Hematopoietic multipotent progenitor cell treated with erythropoietin and hydrocortisone succinate and interleukin-3 and kit ligand, for 4 days (in vitro differentiated cells): Measurements from ENCODE around the gene AGXT2.
"Not testable (repeated sequence)": the region's sequence is repeated elsewhere in the genome, so short reads cannot be mapped to it uniquely, and the experiment has no call there.

Experiments
- DNase-seq: peaks from one replicate; pipeline ENCODE4 v3.0.0-alpha.2; 2015

The AGXT2 gene

DNA sequence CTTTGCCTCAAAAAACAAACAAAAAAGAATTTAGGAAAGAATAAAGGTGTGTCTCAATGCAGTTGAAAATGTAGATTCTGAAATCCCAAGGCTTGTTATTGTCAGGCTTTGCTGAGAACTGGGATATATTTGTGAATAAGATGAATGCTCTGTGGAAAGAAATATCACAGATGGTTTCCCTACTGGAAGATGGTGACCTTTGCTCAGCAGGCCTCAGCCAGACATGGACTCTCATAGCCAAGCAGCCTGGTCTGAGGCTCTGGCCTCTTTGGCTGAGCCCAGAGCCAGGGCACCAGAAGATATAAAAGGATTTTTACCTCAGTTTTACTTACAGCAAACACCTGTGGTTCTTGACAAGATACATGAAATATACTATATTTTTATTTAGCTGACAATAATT lies 37.1 kb downstream of the AGXT2 start:
- no peak for DNase-seq

DNA sequence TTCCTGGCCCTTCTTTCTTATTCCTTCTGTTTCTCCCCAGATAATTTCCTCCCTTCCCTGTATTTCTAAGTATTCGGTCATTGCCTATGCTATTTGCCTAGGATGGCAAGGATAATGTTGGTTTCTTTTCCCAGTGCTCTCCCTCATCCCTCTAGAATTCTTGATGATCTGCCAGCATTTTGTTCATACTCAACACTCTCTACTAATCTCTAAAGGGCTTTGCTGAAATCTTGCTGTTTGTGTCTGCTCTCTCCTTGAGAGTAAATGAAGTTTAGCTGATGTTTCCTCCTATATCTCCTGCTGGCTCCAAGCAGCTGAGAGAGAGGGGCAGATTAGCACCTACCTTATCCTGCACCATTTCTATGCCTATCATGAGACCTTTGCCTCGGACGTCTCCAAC lies 38.1 kb downstream of the AGXT2 start:
- no peak for DNase-seq

DNA sequence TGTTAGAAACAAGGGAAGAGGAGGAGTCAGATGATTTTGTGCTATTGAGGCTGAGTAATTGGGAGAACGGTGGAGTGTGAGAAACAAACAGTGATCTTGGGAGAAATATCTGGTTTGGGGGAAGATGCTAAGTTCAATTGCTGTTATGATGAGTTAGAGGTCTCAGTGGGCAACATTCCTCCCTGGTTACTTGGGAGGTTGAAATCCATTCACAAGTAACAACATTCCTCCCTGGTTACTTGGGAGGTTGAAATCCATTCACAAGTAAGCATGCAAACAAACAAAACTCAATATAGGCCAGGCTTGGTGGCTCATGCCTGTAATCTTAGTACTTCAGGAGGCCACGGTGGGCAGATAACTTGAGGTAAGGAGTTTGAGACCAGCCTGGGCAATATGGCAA lies 38.7 kb downstream of the AGXT2 start:
- DNase-seq, result no peak

DNA sequence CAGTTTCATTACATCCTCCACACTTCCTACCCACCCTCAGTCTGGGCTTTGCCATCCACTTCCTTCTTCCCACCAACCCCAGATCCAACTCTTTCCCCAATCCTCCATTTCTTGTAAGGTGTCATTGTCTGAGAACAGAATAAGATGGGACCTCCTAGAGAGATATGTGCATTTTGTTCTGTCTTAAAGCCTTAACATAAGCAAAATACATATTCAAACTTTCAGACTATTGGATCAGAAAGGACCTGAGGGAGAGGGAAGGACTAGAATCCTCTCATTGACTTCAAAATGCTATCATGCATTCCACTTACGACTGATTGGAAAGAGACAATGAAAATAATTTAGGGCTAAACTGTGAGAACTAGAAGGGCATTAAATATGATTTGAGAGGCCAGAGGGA lies 43.0 kb downstream of the AGXT2 start:
- DNase-seq, result no peak

DNA sequence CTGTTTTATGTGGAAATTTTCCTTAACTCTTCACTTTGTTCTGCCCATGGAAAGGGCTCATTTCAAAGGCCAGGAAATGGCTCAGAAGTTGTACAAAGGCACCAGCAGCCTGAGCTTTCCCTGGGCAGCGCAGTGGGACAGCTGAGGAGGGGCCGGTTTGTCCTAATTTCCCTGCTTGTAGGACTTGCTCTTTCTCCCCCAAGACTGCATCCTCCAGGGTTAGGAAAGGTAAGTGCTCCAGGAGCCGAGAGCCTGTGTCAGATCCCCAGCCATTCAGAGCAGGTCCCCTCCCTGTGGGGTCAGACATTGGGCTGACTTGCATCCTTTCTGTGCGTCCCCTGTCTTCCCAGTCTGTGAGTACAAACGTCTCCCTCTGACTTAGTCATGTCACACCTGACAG lies 43.5 kb downstream of the AGXT2 start:
- DNase-seq, result no peak

DNA sequence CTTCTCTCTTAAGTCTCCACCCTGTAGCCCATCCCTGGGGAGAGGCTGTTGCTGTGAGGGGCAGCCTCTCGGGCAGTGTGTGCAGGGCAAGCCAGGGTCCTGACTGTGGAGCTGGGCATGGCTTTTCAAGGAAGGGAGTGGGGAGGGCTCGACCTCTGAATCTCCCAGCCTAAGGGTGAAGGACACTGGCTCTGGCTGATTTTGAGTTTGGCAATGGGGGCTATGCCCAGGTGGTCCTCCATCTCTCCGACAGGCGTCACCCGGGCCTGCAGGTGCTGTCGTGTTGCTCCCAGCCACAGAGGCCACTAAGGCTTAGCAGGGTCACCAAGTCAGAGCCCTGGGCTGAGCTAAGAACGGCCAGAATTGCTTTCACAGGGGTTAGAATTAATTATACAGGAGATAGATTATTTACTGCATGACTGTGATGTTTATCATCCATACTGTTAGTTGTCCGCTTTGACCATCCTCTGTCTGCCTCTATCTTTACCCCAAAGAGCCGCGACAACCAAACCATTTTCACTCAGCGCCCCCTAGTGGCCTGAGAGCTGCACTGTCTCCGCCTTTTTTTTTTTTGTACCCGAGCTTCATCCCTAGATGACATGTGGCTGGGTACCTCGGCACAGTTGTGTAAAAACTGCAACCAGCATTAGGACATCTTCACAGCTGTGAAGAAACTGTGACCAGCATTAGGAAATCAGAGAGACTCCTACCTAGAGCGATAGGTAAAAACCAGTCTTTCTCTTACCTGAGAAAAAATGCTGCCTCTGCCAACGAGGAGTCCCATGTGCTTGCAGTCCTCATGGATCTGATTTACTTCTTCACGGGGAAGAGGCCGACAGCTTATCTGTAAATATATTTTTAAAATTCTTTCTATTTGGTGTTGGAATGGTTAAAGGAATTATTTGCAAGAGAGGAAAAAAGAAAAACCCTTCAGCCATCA lies 44.5 kb downstream of the AGXT2 start:
- DNase-seq, result peak; percentile 81

DNA sequence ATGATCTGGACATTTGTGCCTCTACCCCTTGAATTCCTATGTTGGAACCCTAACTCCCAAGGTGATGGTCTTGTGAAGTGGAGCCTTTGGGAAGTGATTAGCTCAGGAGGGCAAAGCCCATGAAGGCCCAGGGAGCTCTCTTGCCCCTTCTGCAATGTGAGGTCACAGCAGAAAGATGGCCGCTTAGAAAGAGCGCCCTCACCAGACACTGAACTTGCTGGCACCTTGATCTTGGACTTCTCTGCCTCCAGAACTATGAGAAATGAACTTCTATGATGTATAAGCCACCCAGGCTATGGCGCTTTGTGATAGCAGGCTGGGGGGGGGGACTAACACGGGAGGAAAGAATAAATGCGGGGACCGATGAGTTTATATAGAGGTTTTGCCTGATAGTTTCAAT lies 45.3 kb downstream of the AGXT2 start:
- DNase-seq, result no peak

DNA sequence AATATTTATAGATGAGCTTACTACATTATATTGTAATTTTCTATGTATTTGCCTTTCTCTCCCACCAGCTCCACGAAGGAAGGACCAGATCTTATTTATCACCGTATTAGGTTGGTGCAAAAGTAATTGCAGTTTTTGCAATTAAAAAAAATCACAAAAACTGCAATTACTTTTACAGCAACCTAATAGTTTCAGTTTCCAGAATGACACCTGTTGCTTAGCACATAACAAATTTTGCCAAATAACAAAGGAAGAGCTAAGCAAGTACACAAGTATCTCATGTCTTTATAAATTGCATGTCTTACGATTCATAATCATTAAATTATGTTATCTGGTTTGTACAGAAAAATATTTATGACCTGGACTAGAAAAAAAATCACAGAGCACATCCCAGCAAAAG lies 45.9 kb downstream of the AGXT2 start:
- no peak for DNase-seq

DNA sequence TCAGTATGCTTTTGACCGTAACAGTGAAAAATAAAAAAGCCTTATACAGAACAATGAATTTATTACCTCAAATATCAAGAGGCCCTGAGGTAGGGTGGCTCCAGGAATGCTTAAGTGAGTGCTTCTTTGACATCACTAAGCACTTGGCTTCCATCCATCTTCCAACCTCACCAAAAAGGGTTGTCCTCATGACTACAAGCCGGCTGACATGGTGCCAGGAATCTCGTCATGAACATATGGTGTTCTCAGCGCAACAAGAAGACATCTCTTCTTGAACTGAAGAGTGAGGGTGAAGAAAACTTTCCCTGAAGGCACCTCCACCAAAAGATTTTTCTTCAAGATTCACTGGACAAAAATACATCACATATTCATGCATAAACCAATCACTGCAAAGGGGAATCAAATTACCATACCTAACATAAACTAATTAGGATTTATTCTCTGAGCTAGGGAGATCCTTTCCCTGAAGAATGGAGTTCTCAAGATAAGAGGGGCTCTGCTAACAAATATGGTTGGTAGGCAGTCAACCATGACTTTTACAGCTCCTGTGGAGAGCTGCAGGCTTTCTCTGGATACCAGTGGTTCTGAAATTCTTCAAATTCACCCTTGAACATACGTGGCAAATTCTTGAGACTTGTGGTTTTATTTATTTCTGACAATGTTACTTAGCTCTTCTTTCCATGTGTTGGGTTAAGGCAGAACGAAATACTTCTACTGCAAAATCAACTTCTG lies 49.5 kb downstream of the AGXT2 start:
- DNase-seq, result no peak

DNA sequence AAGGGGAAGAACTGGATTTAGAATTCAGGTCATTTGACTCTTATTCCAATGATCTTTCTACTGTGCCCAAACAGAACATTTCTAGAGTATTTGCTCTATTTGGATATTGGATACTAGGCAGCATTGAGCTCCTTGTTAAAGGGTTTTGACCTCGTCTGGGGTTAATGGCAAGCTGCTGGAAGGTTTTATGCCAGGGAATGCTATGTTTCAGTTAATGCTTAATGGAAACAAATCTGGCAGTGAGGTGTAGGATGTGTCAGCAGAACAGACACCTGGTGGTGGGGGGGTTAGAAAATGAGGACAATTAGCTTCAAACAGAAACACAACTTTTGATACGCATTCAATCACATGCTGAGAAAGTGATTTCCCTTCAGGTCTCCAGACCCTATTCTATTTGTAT lies 51.5 kb downstream of the AGXT2 start:
- no peak for DNase-seq

DNA sequence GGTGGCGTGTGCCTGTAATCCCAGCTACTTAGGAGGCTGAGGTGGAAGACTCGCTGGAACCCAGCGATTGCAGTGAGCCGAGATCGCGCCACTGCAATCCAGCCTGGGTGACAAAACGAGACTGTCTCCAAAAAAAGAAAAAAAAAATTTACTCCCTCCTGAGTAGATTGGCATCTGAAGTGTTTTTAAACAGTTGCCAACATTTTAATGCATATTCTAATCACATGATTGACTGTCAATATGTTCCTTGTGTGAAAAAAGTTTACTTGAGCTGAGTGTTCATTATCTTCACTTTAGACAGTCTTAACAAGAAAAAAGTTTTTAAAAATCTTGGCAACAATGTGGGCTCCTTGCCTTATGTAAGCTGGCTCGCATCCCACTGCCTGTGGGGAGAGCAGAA lies 53.8 kb downstream of the AGXT2 start:
- DNase-seq, result no peak

DNA sequence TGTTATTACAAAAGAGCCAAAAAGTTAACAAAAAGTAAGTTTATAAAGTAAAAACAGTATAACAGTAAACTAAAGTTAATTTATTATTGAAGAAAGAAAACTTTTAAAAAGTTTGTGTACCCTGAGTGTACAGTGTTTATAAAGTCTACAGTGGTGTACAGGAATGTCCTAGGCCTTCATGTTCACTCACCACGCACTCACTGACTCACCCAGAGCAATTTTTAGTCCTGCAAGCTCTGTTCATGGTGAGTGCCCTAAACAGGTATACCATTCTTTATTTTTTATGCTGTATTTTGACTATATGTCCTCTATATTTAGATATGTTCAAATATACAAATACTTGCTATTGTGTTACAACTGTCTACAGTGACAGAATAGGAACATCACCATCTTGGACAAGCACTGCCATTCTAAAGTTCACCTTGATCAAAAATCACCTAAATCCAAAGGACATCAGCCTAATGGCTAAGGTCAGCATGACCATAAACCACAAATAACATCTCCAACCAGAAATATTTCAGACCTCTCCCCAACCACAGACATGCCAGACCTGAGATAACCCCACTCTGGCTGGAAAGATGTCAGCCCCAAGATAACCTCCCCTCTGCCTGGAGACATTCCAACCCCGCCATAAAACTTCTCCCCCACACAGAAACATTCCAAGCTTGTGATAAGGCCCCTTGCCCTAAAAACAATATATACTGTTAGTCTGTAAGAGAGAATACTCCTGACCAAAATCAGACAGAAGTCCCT lies 56.1 kb downstream of the AGXT2 start:
- DNase-seq, result no peak

DNA sequence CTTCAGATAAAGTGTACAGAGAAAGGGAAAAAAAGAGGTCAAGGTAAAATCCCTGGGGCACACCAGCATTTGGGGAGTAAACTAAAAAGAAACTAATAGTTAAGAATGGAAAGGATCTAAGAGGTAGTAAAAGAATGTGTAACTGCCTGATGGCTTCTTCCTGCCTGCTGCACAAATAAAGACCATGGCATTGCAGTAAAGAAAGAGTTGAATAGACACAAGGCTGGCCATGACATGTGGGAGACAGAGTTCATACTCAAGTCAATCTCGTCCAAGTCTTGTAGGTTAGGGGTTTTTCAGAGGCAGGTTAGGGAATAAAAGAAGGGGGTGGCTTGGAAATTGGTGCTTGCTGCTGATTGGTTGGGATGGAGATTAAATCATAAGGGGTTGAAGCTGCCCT lies 60.8 kb downstream of the AGXT2 start:
- no peak for DNase-seq

DNA sequence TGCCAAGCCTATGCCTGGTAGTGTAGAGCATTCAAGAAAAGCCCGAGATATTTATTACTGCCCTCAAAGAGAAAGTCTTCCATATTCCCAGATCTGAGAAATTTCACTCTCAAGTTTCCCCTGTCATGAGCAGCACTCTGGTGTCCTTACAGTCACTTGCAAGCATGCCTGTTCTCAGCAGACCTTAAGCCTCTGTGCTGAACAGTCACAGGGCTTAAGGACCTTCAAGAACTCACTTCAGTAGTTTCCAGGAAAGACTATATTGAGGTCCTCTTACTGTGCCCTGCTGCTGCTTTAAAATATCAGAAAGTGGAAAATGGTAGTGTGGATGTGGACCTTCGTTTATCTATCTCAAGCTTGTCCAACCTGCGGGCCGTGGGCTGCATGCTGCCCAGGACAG lies 64.9 kb downstream of the AGXT2 start:
- DNase-seq, result no peak

DNA sequence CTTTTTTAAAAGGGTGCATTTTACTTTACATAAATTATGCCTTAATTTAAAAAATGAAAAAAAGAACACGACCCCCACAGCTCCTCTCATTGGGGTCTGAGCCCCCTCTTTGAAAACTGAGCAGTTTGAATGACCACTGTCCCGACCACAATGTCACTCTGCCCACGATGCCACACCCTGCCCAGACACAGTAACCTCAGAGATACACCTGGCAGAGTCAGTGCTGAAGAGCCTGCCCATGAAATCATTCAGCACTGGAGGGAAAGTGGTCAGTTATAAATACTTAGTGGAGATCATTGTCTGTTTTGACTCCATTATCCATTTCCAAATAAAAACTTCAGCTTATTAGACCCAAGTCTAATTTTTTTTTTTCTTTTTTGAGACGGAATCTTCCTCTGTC lies 69.1 kb downstream of the AGXT2 start:
- DNase-seq, result no peak

DNA sequence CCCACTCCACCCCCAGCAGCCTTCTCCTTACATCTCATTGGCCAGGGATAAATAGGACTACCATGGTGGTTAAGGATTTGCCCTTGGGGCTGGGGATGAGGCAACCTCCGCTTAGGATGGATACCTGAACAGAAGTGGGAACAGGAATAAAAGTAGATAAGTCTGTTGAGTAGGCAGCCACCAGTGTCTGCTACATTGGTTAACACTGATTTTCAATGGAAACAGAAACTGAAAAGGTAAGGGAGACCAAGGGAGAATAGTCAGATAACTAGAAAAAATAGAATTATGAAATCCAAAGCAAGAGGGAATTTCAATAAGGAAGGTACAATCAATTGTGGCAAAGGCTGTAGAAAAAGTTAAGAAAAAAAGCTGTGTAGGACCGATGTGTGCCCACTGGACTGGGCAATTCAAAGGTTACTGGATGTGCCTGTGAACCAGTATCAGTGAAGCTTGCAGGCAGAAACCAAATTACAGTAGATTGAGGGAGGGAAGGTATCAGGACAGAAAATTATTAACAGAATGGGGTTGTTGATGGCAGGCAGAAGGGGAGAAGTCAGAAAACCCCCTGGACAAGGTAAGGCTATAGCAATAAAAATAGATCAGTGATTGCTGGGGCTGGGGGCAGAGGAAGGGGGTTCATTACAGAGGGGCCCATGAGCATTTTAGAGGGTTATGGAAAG lies 69.7 kb downstream of the AGXT2 start:
- no peak for DNase-seq

DNA sequence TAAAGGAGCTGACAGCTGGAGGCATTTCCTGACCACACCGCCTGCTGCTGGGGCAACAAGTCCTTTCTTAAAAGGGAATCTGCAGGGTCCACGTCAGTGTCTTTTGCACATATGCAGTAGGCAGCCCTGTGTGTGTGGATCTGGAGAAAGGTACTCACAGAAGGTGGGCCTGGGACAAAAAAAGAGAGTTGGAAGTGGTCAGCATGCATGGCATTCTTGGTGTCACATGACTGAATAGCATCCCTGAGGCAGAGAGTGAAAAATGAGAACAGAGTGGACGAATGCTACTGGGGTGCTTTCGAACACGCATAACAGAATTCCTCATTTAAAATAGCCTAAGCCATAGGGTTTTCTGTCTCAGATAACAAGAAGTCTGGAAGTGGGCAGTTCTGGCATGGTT lies 71.4 kb downstream of the AGXT2 start:
- no peak for DNase-seq

DNA sequence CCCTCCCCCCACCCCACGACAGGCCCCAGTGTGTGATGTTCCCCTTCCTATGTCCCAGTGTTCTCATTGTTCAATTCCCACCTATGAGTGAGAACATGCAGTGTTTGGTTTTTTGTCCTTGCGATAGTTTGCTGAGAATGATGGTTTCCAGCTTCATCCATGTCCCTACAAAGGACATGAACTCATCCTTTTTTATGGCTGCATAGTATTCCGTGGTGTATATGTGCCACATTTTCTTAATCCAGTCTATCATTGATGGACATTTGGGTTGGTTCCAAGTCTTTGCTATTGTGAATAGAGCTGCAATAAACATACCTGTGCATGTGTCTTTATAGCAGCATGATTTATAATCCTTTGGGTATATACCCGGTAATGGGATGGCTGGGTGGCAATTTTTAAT lies 76.1 kb downstream of the AGXT2 start:
- DNase-seq, result not testable (repeated sequence)

DNA sequence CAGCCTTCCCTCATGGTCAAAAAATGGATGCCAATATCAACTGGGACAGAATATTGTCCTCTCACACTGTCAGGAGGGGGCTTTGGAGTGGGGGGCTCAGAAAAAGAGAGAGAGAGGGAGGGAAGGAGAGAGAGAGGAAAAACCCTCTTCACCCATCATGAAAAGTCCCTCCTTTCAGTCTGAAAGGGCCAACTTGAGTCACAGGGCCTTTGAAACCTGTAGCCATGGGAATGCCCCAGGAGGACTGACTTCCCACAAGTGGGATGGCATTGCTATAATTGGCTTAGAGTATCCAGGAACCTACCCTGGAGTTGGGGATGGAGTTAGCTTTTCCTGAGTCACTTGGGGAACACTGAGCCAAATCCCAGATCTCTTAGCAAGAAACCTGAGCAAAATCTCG lies 77.2 kb downstream of the AGXT2 start:
- DNase-seq, result no peak

DNA sequence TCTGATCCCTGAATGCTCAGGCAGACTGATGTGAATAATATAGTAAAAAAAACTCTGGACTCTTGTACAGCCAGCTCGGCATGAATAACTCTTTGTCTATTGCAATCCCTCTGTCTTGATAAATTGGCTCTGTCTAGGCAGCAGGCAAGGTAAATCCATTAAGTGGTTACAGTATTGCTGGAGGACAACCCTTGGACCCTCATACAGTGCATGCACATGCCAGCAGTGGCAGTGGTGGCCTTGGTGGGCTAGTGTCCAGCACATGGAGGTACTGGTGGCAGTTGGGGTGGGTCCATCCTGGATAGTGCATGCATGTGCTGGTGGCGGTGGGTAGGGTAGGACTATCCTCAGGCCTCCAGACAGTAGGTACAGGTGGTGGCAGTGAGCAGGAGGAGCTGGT lies 79.5 kb downstream of the AGXT2 start:
- no peak for DNase-seq

DNA sequence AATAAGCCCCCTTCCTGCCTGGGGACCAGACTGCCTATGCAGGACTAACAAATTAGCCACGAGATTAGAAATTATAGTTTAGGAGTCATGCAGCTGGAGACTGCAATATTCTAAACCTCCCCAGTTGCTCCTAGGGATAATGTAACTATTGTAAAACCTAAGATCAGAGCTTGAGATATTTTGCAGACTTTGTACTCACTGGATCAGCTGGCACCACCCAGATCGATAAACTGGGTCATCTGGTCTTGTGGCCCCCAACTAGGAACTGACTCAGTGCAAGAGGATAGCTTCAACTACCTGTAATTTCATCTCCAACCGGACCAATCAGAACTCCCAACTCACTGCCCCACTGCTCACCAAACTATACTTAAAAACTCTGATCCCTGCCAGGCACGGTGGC lies 80.2 kb downstream of the AGXT2 start:
- no peak for DNase-seq

DNA sequence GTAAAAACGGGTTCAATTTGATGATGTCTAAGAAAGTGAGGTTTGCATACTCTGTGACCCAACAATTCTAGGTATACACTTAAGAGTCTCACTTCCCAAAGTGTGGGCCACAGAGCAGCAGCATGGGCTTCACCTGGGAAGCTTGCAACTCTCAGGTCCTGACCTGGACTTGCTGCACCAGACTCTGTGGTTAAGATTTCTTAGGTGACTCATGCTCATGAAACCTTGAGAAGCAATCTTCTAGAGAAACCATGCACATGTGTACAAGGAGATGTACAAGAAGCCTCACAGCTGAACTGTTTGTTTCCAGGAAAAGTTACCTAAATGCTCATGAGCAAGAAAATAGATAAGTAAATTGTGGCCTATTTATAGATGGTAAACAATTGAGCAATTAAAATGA lies 88.4 kb downstream of the AGXT2 start:
- peak; percentile 7 for DNase-seq
